ENCODE measurements around the gene FN3KRP. TPM values are rescaled to one million over a fixed set of nuclear protein-coding genes. Genes with fewer than 3 reads are reported as not detected.
A peak's percentile ranks its signal among the peaks of the same experiment; 100 is the strongest.

The FN3KRP gene, protein sequence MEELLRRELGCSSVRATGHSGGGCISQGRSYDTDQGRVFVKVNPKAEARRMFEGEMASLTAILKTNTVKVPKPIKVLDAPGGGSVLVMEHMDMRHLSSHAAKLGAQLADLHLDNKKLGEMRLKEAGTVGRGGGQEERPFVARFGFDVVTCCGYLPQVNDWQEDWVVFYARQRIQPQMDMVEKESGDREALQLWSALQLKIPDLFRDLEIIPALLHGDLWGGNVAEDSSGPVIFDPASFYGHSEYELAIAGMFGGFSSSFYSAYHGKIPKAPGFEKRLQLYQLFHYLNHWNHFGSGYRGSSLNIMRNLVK
- total RNA-seq (10 to 100 TPM; 26.9 to 29.3 TPM), polyA plus RNA-seq (ENCODE audit: insufficient read depth, low read depth, low replicate concordance) (30.2 TPM)
- long read RNA-seq, donor 1, transcript FN3KRP-201 (6 exons, 1,849 nt): major isoform, 17 of 19 reads
- long read RNA-seq, donor 1, partial matches to known transcripts: 0 of 19 reads
- long read RNA-seq, donor 1, other reads (novel, unspliced or antisense): 0 of 19 reads
- long read RNA-seq, donor 2, transcript FN3KRP-201 (6 exons, 1,849 nt): major isoform, 14 of 14 reads
- long read RNA-seq, donor 2, partial matches to known transcripts: 0 of 14 reads
- long read RNA-seq, donor 2, other reads (novel, unspliced or antisense): 0 of 14 reads

DNA sequence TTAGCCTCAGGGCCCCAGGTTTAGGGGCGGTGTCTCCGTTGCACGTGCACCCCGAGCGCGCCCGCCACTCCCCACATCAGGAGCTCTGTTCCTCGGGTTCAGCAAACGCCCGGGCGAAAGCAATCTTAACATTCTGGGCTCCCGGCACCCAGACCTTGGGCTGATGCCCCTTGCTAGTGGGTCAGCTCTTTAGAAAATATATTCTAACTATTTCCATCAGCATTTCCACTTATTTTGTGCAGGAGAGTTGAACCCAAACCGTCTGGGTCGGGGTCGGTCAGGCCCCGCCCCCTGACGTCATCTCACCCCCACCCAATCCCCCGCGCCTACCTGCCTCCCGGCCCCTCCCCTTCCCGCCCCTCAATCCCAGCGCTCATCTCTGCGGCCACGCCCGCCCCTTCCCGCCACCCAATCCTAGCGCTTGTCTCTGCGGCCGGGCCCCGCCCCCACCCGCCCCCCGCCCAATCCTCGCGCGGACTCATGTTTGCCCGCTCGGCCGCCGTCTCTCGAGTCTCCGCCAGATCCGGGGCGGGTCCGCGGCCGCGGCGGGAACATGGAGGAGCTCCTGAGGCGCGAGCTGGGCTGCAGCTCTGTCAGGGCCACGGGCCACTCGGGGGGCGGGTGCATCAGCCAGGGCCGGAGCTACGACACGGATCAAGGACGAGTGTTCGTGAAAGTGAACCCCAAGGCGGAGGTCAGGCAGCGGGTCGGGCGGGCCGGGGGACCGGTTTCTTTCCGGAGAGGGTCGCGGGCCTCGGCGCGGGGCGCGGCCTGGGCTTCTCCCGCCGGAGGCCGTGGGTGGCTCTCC lies at the start of gene FN3KRP:
Gene FN3KRP (plus strand): TSS at position 504 of the 808 bp plus-strand sequence. CDS start 50 bp downstream, at position 554.
- H3K4me3 ChIP-seq: peak within 1 kb of the TSS; percentile 73 to 82
- intact Hi-C loops (cut with DNase I; ENCODE audit: low total_unique reads): no loop called here
- no peaks in the 10 kb centered on the region for H3K27me3 ChIP-seq
- TF ChIP-seq, protein P1, sequence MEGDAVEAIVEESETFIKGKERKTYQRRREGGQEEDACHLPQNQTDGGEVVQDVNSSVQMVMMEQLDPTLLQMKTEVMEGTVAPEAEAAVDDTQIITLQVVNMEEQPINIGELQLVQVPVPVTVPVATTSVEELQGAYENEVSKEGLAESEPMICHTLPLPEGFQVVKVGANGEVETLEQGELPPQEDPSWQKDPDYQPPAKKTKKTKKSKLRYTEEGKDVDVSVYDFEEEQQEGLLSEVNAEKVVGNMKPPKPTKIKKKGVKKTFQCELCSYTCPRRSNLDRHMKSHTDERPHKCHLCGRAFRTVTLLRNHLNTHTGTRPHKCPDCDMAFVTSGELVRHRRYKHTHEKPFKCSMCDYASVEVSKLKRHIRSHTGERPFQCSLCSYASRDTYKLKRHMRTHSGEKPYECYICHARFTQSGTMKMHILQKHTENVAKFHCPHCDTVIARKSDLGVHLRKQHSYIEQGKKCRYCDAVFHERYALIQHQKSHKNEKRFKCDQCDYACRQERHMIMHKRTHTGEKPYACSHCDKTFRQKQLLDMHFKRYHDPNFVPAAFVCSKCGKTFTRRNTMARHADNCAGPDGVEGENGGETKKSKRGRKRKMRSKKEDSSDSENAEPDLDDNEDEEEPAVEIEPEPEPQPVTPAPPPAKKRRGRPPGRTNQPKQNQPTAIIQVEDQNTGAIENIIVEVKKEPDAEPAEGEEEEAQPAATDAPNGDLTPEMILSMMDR (IDR thresholded peaks at IDR 0.05): no peak
- TF ChIP-seq POLR2A (IDR thresholded peaks at IDR 0.05): no peak
- H3K36me3 ChIP-seq (ENCODE audit: low read depth, missing control alignments): no peaks in the 10 kb centered on the region
- WGBS, 2 donors: 0 to 1% methylated on average over 32 to 59 of the region's 75 CpGs
- DNase-seq: peak; percentile 98
- peak within 1 kb of the TSS; percentile 13 to 69 for H3K27ac ChIP-seq
- no peaks in the 10 kb centered on the region for H3K9me3 ChIP-seq
- peaks cover 8% of the 10 kb centered on the region for H3K4me1 ChIP-seq

DNA sequence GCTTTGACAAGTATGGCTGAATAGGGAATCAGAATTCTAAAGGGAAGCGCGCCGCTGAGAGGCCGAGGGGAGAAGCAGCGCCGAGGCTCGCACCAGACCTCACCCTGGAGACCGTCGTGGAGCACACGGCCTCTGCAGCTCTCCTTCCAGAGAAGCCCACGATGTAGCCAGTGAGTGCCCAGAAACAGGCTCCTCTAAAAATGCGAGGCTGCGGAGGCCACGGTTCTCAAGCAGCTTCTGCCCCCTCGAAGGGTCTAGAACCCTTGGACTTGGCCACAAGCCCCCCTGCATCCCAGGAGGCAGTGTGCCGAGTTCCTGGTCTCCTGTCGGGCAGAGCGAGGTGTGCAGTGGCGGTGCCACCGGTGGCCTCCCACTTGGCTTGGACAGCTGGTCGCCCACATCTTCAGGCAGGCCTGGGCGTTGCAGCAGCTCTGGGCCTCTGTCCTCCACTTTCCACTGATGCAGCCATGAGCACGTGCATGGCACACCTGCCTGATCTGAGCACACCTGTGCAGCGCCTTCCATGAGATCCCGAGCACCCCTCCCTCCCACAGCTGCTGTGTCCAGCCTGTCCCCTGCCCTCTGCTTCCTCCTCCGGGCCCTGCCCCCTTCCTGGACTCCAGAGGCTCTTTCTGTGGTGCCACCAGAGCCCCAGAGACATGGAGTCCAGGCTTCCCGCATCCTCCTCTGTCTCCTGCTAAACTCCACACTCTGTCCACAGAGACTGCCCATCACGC lies 49.4 kb upstream of the FN3KRP start:
- Histone ChIP-seq H3K4me3 (no peak overlapping the region), H3K36me3 (ENCODE audit: low read depth, missing control alignments) (no peaks in the 10 kb centered on the region), H3K27ac (no peak overlapping the region), H3K27me3 (no peaks in the 10 kb centered on the region), H3K9me3 (no peaks in the 10 kb centered on the region), H3K4me1 (no peaks in the 10 kb centered on the region)
- DNase-seq: no peak
- WGBS, 2 donors: 90 to 91% methylated on average over 18 to 28 of the region's 28 CpGs
- TF ChIP-seq, protein P1 (IDR thresholded peaks at IDR 0.05): no peak
- TF ChIP-seq POLR2A (IDR thresholded peaks at IDR 0.05): no peak
- intact Hi-C loops (cut with DNase I; ENCODE audit: low total_unique reads): no loop called here

DNA sequence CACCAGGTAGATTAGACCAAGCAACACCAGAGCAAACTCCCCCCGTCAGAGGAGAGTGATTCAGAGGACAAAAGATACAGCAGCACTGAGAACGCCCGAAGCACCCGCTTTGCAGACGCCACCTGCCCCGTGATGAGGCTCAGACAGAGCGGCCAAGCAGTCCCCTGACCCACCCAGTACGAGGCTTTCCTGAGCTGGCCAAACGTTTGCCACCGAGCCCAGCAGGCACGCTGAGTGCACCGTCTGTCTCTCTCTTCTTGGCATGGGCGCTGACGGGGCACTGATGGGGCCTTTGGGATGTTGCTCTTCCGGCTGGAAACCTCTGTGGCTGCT lies 48.9 kb upstream of the FN3KRP start:
- no peaks in the 10 kb centered on the region for H3K9me3 ChIP-seq
- H3K4me3 ChIP-seq: no peak overlapping the region
- intact Hi-C loops (cut with DNase I; ENCODE audit: low total_unique reads): no loop called here
- DNase-seq: no peak
- H3K4me1 ChIP-seq: no peaks in the 10 kb centered on the region
- H3K27ac ChIP-seq: no peak overlapping the region
- 92 to 97% methylated on average over 14 to 15 of the region's 15 CpGs for WGBS, 2 donors
- H3K36me3 ChIP-seq (ENCODE audit: low read depth, missing control alignments): no peaks in the 10 kb centered on the region
- no peak for TF ChIP-seq POLR2A (IDR thresholded peaks at IDR 0.05)
- TF ChIP-seq, protein P1 (IDR thresholded peaks at IDR 0.05): no peak
- no peaks in the 10 kb centered on the region for H3K27me3 ChIP-seq

DNA sequence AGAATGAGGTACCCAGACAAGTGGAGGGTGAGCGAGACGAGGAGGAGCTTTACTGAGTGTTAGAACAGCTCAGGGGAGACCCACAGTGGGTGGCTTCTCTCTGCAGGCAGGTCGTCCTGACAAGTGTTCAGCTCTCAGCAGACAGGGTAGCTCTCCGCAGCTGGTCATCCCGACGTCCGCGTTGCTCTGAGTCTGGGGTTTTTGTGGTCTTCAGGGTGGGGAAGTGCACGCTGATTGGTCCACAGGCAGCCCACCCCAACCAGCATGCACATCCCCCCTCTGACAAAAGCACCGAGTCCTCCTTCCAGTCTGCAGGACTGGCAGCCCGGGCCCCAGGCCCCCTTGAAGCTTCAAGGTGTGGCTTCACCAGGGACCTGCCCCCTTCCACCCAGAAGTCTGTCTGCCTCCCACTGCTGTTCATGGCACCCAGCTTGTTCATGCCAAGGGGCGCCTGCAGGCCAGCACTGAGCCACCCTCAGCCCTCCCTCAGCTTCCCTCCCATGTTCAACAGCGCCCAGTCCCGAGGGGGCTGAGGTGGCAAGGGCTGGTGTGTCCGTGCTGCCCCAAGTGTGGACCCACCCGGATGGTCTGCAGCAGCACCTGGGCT lies 48.4 kb upstream of the FN3KRP start:
- TF ChIP-seq, protein P1 (IDR thresholded peaks at IDR 0.05): no peak
- no peak for TF ChIP-seq POLR2A (IDR thresholded peaks at IDR 0.05)
- intact Hi-C loops (cut with DNase I; ENCODE audit: low total_unique reads): no loop called here
- Histone ChIP-seq H3K27ac (no peak overlapping the region), H3K9me3 (no peaks in the 10 kb centered on the region), H3K4me3 (no peak overlapping the region), H3K36me3 (ENCODE audit: low read depth, missing control alignments) (no peaks in the 10 kb centered on the region), H3K4me1 (no peaks in the 10 kb centered on the region), H3K27me3 (no peaks in the 10 kb centered on the region)
- WGBS, 2 donors: 85 to 89% methylated on average over 13 to 16 of the region's 16 CpGs
- DNase-seq: no peak

Data from testis (tissue), 5 donors.